Measurements from ENCODE around the gene KCNJ6.
"Not testable (repeated sequence)": the region's sequence is repeated elsewhere in the genome, so short reads cannot be mapped to it uniquely, and the experiment has no call there.

Gene KCNJ6

DNA sequence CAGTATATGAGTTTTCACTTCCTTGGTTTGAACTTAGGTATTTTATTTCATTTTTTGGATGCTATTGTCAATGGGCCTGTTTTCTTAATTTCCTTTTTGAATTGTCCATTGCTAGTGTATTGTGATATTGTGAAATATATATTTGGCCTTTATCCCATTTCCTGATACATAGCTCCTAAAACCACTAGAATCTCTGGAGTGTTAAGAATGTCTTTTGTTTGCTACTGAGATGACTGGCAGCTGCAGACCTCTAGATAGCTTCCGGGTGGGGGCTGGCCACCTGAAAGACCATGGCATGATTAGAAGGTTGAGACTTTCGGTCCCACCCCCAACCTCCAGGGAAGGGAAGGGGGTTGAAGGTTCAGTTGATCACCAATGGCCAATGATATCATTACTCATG, 245.4 kb downstream of the KCNJ6 start:
- DNase-seq, result no peak

- no peak for DNase-seq
Measured at GRCh38 chr21:37669249-37669648, 247.0 kb downstream of the KCNJ6 start.

GRCh38 chr21:37668462-37669239, 247.6 kb downstream of the KCNJ6 start:
- no peak for DNase-seq

DNA sequence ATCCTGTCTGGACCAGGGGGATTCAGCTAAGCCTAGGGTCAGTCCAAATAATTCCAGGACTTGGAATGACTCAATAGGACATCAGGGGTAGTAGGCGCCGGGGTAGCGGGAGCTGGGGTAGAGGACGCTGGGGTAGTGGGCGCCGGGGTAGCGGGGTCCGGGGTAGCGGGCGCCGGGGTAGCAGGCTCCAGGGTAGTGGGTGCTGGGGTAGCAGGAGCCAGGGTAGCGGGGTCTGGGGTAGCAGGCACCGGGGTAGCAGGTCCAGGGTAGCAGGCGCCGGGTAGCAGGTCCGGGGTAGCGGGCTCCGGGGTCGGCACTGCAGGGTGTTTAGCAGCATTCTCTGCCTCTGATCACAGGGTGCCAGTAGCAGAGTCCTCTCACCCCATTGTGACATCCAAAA, 248.9 kb downstream of the KCNJ6 start:
- DNase-seq, result no peak

DNA sequence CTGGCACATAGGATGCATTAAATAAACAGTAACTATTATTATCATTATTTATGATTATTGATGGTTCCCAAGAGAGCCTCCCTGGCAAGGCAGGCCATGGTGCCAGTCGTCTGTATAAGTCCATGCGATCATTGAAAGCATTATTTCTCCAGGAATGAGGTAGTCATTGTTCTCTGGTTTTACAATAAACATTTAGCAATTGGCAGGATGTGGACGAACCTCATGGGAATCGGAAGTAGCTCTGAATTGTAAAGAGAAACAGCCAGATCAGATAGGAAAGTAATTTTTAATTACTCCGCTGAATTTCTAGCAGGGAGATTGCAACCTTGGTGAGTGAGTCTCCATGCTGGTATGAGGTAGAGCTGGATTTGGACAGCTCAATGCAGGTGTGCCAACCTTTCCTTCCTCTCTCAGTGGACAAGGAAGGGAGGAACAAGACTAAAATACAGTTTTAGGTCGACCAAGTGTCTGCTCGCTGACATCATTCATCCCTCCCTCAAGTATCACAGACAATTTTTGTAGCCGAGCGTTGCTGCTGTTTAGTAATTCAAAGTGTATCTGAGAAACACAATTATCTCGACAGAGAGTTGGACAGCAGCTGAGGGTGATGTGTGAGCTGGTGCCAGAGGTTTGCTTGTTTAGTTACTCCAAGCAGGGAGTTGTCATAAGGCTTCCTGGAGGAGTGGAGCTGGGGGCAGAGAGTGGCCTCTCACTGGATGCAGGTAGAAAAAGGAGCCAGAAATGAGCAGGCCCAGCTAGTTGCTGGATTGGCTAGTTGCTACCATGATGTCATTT, 250.8 kb downstream of the KCNJ6 start:
- DNase-seq, result no peak

DNA sequence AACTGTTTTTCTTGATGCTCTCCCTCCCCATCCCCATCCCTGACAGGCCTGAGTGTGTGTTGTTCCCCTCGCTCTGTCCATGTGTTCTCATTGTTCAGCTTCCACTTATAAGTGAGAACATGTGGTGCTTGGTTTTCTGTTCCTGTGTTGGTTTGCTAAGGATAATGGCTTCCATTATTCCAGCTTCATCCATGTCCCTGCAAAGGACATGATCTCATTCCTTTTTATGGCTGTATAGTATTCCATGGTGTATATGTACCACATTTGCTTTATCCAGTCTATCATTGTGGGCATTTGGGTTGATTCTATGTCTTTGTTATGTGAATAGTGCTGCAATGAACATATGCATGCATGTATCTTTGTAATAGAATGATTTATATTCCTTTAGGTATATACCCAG, 254.0 kb downstream of the KCNJ6 start:
- not testable (repeated sequence) for DNase-seq

DNA sequence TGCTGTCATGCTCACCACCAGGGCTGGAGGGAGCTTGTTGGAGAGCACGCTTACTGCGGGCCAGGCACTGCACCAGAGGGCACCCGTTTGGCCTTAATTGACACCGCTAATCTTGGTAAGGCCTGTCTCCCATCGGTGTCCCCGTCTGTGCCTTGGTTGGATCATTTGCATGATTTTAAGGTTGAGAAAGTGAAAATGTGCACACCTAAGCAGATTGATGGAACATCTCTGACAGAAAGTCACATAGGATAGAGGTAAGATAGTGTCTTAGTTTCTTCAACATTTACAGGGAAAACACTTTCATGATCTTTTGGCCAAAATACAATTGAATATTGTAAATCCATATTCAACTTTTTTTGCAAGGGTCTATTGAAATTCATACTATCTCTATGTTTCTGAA, 255.5 kb downstream of the KCNJ6 start:
- DNase-seq, result no peak

GRCh38 chr21:37659874-37660273, 256.4 kb downstream of the KCNJ6 start:
- DNase-seq, result no peak

GRCh38 chr21:37658817-37659458, 257.3 kb downstream of the KCNJ6 start:
- no peak for DNase-seq

DNA sequence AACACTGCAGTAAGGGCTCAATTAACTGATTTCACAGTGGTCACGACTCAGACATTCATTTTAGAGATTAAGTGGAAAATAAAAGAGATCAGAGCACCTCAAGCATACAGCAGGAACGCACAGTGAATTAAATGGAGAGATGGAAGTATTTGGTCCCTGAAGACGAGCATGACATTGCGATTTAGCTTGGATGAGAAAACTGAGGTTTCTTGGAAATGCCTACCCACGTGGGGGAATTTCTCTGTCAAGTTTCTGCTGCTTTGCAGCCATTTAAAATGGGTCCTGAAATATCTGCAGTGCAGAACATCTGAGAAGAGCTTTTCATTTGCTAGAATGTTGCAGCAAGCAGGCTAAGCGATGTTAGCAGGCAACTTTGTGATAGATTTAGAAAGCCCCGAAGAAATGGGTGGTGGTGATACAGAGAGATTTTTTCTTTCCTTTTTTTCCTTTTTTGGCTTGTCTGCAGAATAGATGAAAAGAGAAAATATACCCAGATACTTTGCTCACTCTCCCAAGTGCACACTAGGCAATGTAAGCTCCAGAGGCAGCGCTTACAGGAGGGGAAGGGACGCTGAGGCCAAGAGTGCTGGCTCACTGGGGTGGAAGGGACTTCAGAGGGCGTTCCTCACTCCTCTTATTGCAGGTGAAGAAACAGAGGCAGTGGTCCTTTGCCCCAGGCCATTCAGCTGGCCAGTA, 258.0 kb downstream of the KCNJ6 start:
- DNase-seq, result no peak

GRCh38 chr21:37656899-37657298, 259.4 kb downstream of the KCNJ6 start:
- no peak for DNase-seq

- DNase-seq, result no peak
Measured at GRCh38 chr21:37655611-37656300, 260.5 kb downstream of the KCNJ6 start.

DNA sequence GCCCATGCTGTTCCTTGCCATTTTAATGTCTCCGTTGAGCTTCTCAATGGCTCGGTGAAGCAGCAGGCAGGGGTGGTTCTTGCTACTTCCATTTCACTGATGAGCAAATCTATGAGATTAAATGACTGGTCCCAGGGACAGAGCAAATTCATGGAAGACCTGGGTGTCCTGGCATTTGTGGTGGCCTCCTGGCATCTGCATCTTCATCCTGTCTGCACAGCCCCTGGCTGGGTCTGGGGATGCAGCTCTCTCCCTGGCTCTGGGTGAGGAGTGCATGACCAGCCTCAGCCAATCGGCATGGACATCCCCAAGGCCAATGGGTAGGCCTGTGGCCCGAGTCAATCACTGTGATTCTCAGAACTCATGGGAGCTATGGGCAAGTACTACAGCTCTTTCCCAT, 261.7 kb downstream of the KCNJ6 start:
- no peak for DNase-seq

- no peak for DNase-seq
Measured at GRCh38 chr21:37653201-37653600, 263.1 kb downstream of the KCNJ6 start.

- no peak for DNase-seq
Measured at GRCh38 chr21:37647781-37648180, 268.5 kb downstream of the KCNJ6 start.

DNA sequence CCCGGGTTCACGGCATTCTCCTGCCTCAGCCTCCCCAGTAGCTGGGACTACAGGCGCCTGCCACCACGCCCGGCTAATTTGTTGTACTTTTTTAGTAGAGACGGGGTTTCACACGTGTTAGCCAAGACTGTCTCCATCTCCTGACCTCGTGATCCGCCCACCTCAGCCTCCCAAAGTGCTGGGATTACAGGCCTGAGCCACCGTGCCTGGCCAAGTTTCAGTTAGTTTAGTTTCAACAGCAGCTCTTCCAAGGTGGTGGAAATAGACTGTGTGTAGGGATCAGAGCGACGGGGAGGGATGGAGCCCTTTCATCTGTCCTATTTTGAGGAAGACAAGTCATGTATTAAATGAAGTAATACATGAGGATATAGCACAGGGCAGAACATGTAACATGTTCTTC, 269.5 kb downstream of the KCNJ6 start:
- DNase-seq, result not testable (repeated sequence)

- DNase-seq, result no peak
Measured at GRCh38 chr21:37645848-37646247, 270.4 kb downstream of the KCNJ6 start.

DNA sequence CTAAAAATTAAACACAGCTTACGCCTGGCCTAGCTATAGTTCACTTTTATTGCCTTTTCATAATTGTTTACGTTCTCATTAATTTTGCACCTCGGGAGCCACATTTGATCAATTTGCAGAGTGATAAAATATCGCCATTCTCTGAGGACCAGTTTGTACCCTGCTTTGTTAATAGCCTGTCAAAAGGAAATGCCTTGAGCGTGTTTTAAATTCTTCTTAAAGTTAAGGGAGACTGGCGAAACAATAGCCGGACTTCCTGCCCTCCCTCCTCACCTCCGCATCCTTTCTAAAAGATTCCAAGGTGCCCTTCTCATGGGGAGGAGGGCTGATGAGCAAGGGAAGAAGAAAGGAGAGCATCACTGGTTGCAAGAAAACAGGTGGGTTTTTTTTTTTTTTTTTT, 271.6 kb downstream of the KCNJ6 start:
- no peak for DNase-seq

GRCh38 chr21:37643862-37644261, 272.4 kb downstream of the KCNJ6 start:
- DNase-seq, result not testable (repeated sequence)

DNA sequence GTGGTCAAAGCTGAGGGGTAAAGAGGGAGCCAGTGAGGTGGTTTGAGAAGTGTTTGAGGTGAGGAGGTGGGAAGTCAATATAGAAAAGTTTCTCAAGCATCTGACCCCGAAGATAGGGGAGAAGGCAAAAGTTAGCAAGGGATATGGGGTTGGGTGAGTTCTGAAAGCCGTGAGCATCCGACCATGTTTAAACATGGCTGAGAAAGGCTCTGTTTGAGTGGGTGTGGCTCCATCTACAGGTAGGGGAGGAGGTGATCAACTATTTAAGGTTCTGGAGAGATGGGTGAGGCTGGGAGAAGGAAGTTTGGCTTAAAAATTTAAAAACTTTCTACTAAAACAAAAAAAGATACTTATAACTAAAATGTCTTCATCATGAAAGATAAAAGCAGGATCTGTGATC, 273.8 kb downstream of the KCNJ6 start:
- DNase-seq, result no peak

DNA sequence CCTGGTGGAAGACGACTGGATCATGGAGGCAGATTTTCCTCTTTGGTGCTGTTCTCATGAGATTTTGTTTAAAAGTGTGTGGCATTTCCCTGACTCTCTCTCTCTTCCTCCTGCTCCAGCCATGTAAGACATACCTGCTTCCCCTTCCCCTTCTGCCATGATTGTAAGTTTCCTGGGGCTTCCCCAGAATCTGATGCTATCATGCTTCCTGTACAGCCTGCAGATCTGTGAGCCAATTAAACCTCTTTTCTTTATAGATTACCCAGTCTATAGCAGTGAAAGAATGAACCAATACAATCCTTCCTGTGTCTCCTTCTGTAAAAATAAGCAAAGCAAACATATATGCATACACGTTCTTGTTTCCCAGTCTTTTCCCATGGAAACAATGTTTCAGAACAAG, 276.5 kb downstream of the KCNJ6 start:
- DNase-seq, result no peak

DNA sequence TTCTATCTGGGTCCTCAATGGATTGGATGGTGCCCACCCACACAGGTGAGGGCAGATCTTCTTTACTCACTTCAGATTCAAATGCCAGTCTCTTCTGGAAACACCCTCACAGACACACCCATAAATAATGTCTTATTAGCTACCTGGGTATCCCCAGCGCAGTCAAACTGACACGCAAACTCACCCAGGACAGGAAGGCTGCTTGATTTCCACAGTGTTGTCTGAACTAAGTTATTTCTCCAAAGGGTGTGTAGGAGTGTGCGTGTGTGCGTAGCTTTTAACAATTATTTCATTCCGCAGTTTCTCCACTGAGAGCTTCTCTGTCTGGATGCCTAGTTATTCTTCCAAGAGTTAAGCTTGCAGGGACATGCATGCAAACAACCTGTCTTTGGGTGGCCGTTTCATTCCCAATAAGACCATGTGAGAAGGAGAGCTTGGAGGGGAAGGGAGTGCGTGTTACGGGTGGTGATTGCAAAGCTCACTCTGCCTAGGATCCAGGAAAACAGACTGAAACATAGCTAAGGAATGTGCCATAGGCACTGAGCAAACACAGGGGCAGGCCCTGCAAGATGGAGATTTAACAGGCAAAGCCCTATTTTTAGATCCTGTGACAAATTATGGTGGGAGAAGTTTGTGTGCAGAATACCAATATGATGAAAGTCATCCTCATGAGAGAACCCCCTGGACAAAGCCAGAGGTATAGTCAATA, 280.0 kb downstream of the KCNJ6 start:
- DNase-seq, result no peak

All from left hindlimb (tissue), 1 donor.